GM23338 (cell line): ENCODE results near the gene MLLT1. TPM values are rescaled to one million over a fixed set of nuclear protein-coding genes. Genes with fewer than 3 reads are reported as not detected.

Experiments used
- ATAC-seq: fragments of 200-7000 bp; cut with Tn5 transposase; 3 replicates; pipeline ENCODE4 v1.9.1; 2020
- DNase-seq: peaks from one replicate; pipeline ENCODE4 v3.0.0-alpha.2; 2015; ENCODE audit warnings: low spot score
- H2AFZ ChIP-seq: fragments of 200-600 bp; sonication (generic); 2 replicates; pipeline ENCODE4 v1.8.0; 2016; ENCODE audit warnings: antibody characterized with exemption, mild to moderate bottlenecking, moderate library complexity
- H3F3A ChIP-seq: fragments of 200-600 bp; sonication (generic); replicated peaks from 2 replicates; pipeline ENCODE4 v1.8.0; 2017; ENCODE audit warnings: antibody characterized with exemption, mixed run types, low read depth
- H3K27ac ChIP-seq: fragments of 200-600 bp; sonication (generic); 2 replicates; pipeline ENCODE4 v1.6.1; 2016; ENCODE audit warnings: low read depth
- H3K27me3 ChIP-seq: fragments of 200-600 bp; sonication (generic); 2 replicates; pipeline ENCODE4 v1.8.0; 2016; ENCODE audit warnings: mild to moderate bottlenecking, mixed run types, moderate library complexity; ENCODE audit not compliant: insufficient read depth
- H3K36me3 ChIP-seq: fragments of 200-600 bp; sonication (generic); 2 replicates; pipeline ENCODE4 v1.8.0; 2016; ENCODE audit warnings: mild to moderate bottlenecking; ENCODE audit not compliant: insufficient read depth
- H3K4me1 ChIP-seq: fragments of 200-600 bp; sonication (generic); 2 replicates; pipeline ENCODE4 v1.8.0; 2016; ENCODE audit warnings: mild to moderate bottlenecking, moderate library complexity; ENCODE audit not compliant: insufficient read depth
- H3K4me2 ChIP-seq: fragments of 200-600 bp; sonication (generic); 2 replicates; pipeline ENCODE4 v1.7.1; 2017; ENCODE audit warnings: mixed run types
- H3K4me3 ChIP-seq: fragments of 200-600 bp; sonication (generic); 2 replicates; pipeline ENCODE4 v1.6.1; 2016; ENCODE audit warnings: mixed run types
- H3K79me2 ChIP-seq: fragments of 200-600 bp; sonication (generic); replicated peaks from 2 replicates; pipeline ENCODE4 v1.8.0; 2017; ENCODE audit warnings: mild to moderate bottlenecking; ENCODE audit not compliant: insufficient read depth
- H3K9me2 ChIP-seq: fragments of 200-600 bp; sonication (generic); 2 replicates; pipeline ENCODE4 v1.8.0; 2017; ENCODE audit not compliant: insufficient read depth
- H4K20me1 ChIP-seq: fragments of 200-600 bp; sonication (generic); replicated peaks from 2 replicates; pipeline ENCODE4 v1.8.0; 2017; ENCODE audit warnings: mild to moderate bottlenecking; ENCODE audit not compliant: insufficient read depth
- H3K27ac Mint-ChIP-seq: 2 replicates; pipeline ENCODE4 v1.8.0; 2020; ENCODE audit warnings: inconsistent platforms, mild to moderate bottlenecking, moderate library complexity, mixed read lengths
- H3K27me3 Mint-ChIP-seq: 3 replicates; pipeline ENCODE4 v1.8.0; 2022; ENCODE audit warnings: low read depth, mild to moderate bottlenecking, moderate library complexity, mixed read lengths, inconsistent platforms; ENCODE audit not compliant: insufficient read depth, poor library complexity
- H3K36me3 Mint-ChIP-seq: 3 replicates; pipeline ENCODE4 v1.8.0; 2021; ENCODE audit warnings: low read depth, mild to moderate bottlenecking, inconsistent platforms, moderate library complexity, mixed read lengths
- H3K4me1 Mint-ChIP-seq: 3 replicates; pipeline ENCODE4 v1.8.0; 2020; ENCODE audit warnings: mild to moderate bottlenecking, inconsistent platforms, mixed read lengths
- H3K4me3 Mint-ChIP-seq: 3 replicates; pipeline ENCODE4 v1.8.0; 2021; ENCODE audit warnings: moderate library complexity, mild to moderate bottlenecking, inconsistent platforms, mixed read lengths
- H3K9me3 Mint-ChIP-seq: 3 replicates; pipeline ENCODE4 v1.8.0; 2020; ENCODE audit warnings: moderate library complexity, mild to moderate bottlenecking, inconsistent platforms, mixed read lengths
- CREB1 ChIP-seq: fragments of 250-450 bp; sonication (Bioruptor Pico); IDR thresholded peaks from 2 replicates; pipeline ENCODE4 v1.5.0; 2020; ENCODE audit warnings: low read depth, mild to moderate bottlenecking, moderate library complexity
- EZH2 ChIP-seq: fragments of 200-600 bp; sonication (generic); IDR thresholded peaks from one replicate; pipeline ENCODE4 v1.8.0; 2017; ENCODE audit warnings: antibody characterized with exemption, mild to moderate bottlenecking, low read depth; ENCODE audit not compliant: unreplicated experiment
- NANOG ChIP-seq: IDR thresholded peaks from 2 replicates; pipeline ENCODE4 v1.6.1; 2016; ENCODE audit warnings: antibody characterized with exemption, borderline replicate concordance
- POLR2AphosphoS5 ChIP-seq: IDR thresholded peaks from 2 replicates; pipeline ENCODE4 v1.6.1; 2016; ENCODE audit warnings: antibody characterized with exemption, low read depth
- REST ChIP-seq: IDR thresholded peaks from one replicate; pipeline ENCODE4 v1.6.1; 2018; ENCODE audit warnings: antibody characterized with exemption; ENCODE audit not compliant: unreplicated experiment
- STAT1 ChIP-seq: IDR thresholded peaks from one replicate; pipeline ENCODE4 v1.6.1; 2016; ENCODE audit warnings: antibody characterized with exemption; ENCODE audit not compliant: unreplicated experiment
- ZNF114 ChIP-seq: fragments of 250-450 bp; sonication (Bioruptor Pico); IDR thresholded peaks from 2 replicates; pipeline ENCODE4 v1.5.0; 2020; ENCODE audit warnings: mild to moderate bottlenecking, moderate library complexity
- polyA plus RNA-seq: library from polyadenylated mRNA; unstranded; fragments of >200 nt; fragmentation: Nextera tagmentation; extraction: Ambion mirVana; gene quantifications from 2 replicates; pipeline ENCODE4 v1.2.1, GENCODE V29; 2016
- total RNA-seq: library from RNA; depleted of rRNA; stranded (reverse); fragments of >200 nt; shearing (Covaris generic); gene quantifications from 2 replicates; pipeline ENCODE4 v1.2.3, GENCODE V29; 2014
- TF ChIP-seq, protein P1 (sequence below), 2 experiments: fragments of 200-600 bp in 1 of 2; sonication (generic) in 1 of 2; conservative IDR thresholded peaks; 2 replicates each; pipeline versions ENCODE4 v1.5.1 to v1.6.1; 2016 to 2017; ENCODE audit warnings: antibody characterized with exemption in 2 of 2, low read depth in 2 of 2, mild to moderate bottlenecking in 2 of 2, moderate library complexity in 1 of 2

The MLLT1 gene
- total and polyA plus RNA-seq, 2 experiments from 2014 or later, result 17.8 to 23.4 TPM

DNA sequence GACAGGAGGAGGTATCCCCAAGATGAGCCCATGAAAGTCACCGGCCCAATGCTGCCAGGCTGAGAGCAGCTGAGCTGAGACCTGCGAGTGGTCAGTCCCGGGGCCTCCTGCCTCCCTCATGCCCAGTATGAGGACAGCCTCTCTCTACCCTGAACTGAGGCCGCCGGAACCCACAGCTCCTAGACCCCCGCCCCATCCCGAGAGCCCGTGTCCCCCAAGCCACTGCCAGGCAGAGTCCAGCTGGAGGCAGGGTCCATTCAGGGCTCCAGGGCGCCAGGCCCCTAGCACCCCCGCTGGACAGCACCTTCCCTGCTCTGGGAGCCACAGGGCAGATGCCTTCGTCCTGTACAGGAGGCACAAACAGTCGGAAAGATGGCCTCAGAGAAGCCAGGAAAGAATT is 38.7 kb downstream of the MLLT1 start (continued):
- TF ChIP-seq REST (no peak), CREB1 (no peak)

- ATAC-seq, result peak; percentile 62
- H3K4me1 Mint-ChIP-seq, result peaks cover 32% of the 10 kb centered on the region
- no peak for TF ChIP-seq CREB1
- TF ChIP-seq STAT1, result no peak
- TF ChIP-seq ZNF114, result no peak
- TF ChIP-seq REST, result no peak
- TF ChIP-seq EZH2, result no peak
- TF ChIP-seq, protein P1, sequence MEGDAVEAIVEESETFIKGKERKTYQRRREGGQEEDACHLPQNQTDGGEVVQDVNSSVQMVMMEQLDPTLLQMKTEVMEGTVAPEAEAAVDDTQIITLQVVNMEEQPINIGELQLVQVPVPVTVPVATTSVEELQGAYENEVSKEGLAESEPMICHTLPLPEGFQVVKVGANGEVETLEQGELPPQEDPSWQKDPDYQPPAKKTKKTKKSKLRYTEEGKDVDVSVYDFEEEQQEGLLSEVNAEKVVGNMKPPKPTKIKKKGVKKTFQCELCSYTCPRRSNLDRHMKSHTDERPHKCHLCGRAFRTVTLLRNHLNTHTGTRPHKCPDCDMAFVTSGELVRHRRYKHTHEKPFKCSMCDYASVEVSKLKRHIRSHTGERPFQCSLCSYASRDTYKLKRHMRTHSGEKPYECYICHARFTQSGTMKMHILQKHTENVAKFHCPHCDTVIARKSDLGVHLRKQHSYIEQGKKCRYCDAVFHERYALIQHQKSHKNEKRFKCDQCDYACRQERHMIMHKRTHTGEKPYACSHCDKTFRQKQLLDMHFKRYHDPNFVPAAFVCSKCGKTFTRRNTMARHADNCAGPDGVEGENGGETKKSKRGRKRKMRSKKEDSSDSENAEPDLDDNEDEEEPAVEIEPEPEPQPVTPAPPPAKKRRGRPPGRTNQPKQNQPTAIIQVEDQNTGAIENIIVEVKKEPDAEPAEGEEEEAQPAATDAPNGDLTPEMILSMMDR (conservative IDR thresholded peaks at IDR 0.05; ENCODE audit: low read depth in 2 of 2), result no peak
- no peak for TF ChIP-seq NANOG
- TF ChIP-seq POLR2AphosphoS5, result no peak
Measured at GRCh38 chr19:6239871-6240676, 39.7 kb downstream of the MLLT1 start.

More at GRCh38 chr19:6239871-6240676, 39.7 kb downstream of the MLLT1 start:
- Histone ChIP-seq H3K27ac (no peak overlapping the region), H3K9me2 (no peaks in the 10 kb centered on the region), H3K4me3 (no peak overlapping the region), H3K27me3 (no peaks in the 10 kb centered on the region), H3K4me1 (peaks cover 4% of the 10 kb centered on the region; the same call in 1 of the 2 replicates), H3K4me2 (no peak overlapping the region), H3K36me3 (no peaks in the 10 kb centered on the region), H3F3A (no peaks in the 10 kb centered on the region), H4K20me1 (peaks cover 17% of the 10 kb centered on the region), H3K79me2 (peaks cover 90% of the 10 kb centered on the region), H2AFZ (no peak overlapping the region)
- Mint-ChIP-seq H3K27me3 (peaks cover 4% of the 10 kb centered on the region), H3K9me3 (no peaks in the 10 kb centered on the region), H3K36me3 (peaks cover 3% of the 10 kb centered on the region; the same call in 1 of the 3 replicates), H3K27ac (no peak overlapping the region), H3K4me3 (no peak overlapping the region)
- peak; percentile 34 for DNase-seq
